ENCODE measurements around the gene YWHAB. TPM values are rescaled to one million over a fixed set of nuclear protein-coding genes. Genes with fewer than 3 reads are reported as not detected.

The YWHAB gene
- total RNA-seq, 4 donors from 2014 or later = 119 to 184 (median 143) TPM

DNA sequence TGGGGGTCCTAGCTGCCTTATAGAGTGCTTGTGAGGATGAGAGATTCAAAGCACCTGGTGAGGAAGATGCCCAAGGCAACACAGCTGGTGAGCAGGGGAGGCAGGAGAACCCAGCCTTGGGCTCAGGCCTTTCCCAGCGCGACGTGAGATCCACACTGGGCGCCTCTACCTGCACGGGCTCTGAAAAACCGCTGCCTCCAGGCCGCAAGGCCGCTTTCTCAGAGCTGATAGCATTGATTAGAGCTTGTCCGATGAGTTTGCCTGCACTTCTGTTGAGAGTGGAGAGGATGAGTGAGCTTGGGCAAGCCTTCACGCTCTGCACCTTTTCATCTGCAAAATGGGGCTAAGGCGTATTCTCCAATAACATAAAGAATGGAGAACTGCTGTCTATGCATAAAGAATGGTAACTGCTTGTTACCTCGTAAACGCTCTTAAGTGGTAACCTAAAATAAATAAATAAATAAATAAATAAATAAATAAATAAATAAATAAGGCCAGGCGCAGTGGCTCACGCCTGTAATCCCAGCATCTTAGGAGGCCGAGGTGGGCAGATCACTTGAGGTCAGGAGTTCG lies 25.3 kb downstream of the YWHAB start:
- TF ChIP-seq, protein P1, sequence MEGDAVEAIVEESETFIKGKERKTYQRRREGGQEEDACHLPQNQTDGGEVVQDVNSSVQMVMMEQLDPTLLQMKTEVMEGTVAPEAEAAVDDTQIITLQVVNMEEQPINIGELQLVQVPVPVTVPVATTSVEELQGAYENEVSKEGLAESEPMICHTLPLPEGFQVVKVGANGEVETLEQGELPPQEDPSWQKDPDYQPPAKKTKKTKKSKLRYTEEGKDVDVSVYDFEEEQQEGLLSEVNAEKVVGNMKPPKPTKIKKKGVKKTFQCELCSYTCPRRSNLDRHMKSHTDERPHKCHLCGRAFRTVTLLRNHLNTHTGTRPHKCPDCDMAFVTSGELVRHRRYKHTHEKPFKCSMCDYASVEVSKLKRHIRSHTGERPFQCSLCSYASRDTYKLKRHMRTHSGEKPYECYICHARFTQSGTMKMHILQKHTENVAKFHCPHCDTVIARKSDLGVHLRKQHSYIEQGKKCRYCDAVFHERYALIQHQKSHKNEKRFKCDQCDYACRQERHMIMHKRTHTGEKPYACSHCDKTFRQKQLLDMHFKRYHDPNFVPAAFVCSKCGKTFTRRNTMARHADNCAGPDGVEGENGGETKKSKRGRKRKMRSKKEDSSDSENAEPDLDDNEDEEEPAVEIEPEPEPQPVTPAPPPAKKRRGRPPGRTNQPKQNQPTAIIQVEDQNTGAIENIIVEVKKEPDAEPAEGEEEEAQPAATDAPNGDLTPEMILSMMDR (IDR thresholded peaks at IDR 0.05; ENCODE audit: low read depth) = no peak

DNA sequence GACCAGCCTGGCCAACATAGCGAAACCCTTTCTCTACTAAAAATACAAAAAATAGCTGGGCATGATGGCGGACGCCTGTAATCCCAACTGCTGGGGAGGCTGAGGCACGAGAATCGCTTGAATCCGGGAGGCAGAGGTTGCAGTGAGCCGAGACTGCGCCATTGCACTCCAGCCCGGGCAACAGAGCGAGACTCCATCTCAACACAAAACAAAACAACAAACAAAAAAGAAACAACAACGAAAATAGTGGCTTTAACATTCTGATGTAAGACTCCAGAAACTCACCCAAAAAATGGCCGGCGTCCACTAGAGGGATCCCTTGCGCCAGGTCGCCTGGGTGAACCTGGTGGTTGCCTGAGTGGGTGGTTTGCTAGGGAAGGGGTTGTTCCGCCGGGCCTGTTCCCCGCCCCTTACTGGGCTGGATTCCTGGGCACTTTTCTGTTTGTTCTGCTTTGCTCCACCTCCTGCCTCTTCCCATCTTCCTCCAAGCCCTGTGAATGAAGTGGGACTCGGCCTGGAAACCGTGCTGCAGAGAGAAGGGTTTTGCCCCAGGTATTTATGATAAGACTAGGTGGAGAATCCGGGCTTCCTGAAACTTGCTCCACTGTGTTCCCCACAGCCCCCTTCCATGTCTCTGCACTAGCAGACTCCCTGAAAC lies 25.9 kb downstream of the YWHAB start:
- TF ChIP-seq, protein P1 (IDR thresholded peaks at IDR 0.05; ENCODE audit: low read depth) = no peak

DNA sequence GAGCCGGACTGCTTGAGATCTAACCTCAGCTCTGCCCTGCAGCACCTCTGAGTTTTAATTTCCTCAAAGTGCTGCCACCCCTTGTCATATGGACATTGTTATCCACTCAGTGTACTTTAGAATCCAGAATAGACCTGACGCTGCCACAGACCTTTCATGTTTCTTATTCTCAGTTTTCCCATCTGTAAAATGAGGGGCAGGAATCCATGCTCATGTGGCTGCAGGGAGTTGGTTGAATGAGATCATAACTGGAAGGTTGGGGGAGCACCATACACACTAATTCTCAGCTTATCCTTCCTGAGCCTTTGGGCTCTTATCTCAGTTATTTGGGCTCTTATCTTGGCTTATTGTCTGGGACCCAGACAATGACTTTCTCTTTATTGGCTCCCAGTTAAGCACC lies 26.7 kb downstream of the YWHAB start:
- TF ChIP-seq, protein P1 (IDR thresholded peaks at IDR 0.05; ENCODE audit: low read depth) = no peak

DNA sequence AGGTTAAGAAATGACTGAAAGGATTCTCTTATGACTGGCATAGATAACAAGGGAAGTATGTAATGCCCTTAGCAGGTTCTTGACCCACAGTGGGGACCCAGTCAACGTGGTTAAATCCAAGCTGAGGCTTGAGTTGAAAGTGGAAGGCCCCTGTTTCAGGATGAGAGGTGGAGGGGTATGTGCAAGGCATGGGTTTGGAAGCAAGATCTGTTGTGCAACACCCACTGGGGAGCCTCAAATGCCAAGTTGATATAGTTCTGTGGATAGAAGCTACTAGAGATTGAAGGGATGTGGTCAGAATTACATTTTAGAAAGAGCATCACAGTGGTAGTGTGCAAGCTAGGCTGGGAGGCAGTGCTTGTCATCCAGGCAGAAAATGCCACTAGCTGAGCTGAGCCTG lies 29.4 kb downstream of the YWHAB start:
- TF ChIP-seq, protein P1 (IDR thresholded peaks at IDR 0.05; ENCODE audit: low read depth) = no peak

DNA sequence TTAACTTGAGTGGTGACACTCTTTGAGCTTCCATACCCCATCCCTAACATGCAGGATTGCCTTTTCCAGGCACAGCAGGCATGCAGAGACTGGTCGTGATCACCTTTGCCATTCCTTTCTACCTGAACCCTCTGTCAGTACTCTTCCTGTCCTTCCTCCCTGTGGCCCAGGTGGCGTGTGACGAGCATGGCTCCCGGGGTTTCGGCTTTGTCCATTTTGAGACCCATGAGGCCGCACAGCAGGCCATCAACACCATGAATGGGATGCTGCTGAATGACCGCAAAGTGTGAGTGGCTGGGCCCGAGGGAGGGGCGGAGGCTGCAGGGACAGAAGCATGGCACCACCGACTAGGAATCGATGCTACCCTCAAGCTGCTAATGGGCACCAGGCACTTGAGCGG lies 31.1 kb downstream of the YWHAB start:
- TF ChIP-seq, protein P1 (IDR thresholded peaks at IDR 0.05; ENCODE audit: low read depth) = no peak

DNA sequence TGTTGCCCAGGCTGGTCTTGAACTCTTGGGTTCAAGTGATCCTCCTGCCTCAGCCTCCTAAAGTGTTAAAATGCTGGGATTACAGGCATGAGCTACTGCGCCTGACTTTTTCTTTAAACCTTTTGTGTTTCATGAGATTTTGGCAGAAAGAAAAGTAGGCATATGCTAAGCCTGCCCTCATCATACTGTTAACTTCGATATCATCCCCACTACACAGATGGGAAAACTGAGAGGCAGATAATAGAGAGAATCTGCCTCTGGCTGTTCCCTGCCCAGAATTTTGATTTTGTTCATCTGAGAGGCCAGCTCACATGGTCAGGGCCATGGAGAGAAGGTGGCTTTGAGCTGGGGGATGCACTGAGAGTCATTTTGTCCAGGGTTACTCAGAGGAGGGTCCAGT lies 31.9 kb downstream of the YWHAB start:
- TF ChIP-seq, protein P1 (IDR thresholded peaks at IDR 0.05; ENCODE audit: low read depth) = no peak

DNA sequence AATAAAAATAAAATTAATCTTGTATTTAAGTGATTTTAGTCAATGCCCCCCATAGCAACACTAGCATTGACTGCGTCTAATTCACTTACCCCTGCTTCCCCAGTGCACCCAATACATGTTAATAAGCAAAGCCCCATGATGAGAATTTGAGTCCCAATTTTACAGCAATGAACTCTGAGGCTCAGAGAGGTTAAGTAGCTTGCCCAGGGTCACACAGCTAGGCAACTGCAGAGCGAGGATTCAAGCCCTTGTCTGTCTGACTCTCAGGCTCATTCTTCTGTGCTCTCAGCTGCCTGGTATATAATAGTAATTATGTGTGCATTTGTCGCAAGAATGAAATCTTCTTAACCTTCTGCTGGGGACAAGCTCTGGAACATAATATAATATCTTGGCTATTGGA lies 32.8 kb downstream of the YWHAB start:
- TF ChIP-seq, protein P1 (IDR thresholded peaks at IDR 0.05; ENCODE audit: low read depth) = no peak
